GM21367 (cell line): ENCODE data around the gene MVP.
"Not testable (repeated sequence)": the region's sequence is repeated elsewhere in the genome, so short reads cannot be mapped to it uniquely, and the experiment has no call there.

ENCODE experiments used
- ATAC-seq: cut with Tn5 transposase; IDR thresholded peaks from one replicate; pipeline ENCODE4 v1.9.1; 2021; ENCODE audit not compliant: unreplicated experiment

Gene MVP

DNA sequence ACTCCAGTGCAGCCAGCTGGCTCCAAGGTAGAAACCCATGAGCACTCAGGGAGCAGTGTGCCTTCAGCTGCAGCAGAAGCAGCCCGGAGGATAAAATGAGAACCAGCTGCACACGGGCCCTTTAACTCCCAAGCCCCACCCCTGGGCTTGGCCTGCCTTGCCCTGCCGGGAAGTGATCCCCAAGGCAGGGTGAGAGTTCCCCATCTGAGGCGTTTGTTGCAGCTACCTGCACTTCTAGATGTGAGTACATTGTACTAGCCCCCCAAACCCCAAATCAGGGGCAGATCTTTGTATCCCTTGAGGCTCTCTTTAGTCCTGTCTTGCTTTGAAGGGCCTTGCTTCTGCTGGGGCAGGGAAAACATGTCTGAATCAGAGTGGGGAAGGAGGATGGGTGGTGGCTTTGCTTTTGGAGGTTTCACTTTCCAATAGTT lies at the start of gene MVP:
MVP (plus strand) TSS at position 192 of the 431 bp plus-strand sequence. CDS start 10,088 bp downstream, outside the sequence.
- no peak for ATAC-seq

DNA sequence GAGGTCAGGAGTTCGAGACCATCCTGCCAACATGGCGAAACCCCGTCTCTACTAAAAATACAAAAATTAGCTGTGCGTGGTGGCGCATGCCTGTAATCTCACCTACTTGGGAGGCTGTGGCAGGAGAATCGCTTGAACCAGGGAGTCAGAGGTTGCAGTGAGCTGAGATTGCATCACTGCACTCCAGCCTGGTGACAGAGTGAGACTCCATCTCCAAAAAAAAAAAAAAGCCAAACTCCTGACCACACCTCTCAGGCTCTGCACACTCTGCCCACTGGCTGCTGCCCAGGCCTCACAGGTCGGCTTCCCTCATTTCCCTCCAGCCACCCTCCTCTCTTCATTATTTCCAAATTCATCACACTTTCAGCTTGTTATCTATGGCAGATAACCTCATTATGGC lies 47.9 kb upstream of the MVP start:
- not testable (repeated sequence) for ATAC-seq

DNA sequence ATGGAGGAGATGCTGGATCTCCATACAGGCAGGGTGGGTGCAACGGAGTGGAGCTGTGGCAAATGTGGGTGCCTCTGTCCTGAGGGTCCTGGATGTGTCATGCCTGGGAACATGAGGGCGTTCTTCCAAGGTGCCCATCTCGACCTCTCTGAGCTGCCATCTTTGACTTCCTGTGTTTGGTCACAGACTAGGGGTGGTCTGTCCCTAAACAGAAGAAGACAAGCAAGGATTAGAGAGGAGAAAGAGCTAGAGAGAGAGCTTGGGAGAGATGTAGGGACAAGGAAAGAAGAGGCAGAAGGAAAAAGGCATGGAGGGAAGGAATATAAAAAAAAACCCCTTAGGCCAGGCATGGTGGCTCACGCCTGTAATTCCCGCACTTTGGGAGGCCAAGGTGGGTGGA lies 45.5 kb upstream of the MVP start:
- ATAC-seq: no peak

DNA sequence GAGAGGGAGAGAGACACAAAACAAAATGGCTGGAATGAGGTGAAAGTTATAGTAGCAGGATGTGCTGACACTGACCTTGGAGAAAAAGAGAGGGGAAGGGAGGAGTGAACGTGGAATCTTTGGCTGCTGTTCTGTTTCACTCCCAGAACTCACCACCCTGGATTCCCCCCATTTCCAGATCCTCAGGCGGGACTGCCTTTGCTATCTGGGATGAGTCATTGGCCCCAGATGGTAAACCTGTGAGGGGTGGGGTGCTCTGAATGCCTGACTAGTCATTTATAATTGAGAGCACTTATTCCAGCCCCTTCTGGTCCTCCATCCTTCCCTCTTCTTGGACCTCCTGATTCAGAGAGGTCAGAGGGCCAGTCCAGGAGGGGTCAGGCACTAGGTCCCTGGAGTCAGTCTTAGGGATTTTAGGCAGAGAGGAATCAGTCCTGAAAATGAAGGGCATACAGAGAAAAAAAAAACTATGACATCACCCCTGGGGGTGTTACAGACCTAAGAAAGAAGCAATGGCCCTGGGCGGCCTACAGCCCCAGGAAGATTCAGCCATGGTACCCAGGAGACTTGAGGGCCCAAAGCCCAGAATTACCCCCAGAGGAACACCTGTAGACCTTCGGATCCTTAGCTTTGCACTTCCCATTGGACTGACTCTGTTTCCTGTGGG lies 44.4 kb upstream of the MVP start:
- ATAC-seq: no peak

DNA sequence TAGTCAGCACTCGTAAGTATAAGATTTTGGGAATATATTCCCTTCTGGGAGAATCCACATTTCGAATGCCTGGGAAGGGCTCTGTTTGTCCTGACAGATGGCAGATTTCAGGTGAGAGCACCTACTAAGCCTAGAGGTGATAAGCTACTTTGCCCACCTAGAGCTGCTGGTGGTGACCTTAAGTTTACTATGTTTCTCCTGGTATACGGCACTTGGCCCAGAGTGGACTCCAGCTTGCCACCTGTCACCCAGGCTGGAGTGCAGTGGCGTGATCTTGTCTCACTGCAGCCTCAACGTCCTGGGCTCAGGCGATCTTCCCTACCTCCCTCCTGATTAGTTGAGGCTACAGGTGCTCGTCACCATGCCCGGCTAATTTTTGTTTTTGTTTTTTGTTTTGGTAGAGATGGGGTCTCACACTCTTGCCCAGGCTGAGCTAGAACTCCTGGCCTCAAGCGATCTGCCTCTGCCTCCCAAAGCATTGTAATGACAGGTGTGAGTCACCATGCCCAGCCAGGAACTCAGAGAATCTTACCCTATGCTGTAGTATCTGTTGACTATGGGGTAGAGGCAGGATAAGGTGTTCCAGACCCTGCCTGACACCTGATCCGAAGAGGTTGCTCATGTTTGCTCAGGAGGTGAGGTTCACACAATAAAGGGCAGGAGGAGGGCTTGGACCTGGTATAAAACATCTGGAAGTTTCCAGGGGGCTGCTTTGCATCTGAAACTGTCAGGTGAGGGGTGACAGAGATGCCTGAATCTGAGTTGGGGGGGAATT lies 42.5 kb upstream of the MVP start, which contains the start of gene ZG16:
ZG16 (plus strand) TSS at position 681 of the 775 bp plus-strand sequence. CDS start 1,011 bp downstream, outside the sequence.
- ATAC-seq: no peak

DNA sequence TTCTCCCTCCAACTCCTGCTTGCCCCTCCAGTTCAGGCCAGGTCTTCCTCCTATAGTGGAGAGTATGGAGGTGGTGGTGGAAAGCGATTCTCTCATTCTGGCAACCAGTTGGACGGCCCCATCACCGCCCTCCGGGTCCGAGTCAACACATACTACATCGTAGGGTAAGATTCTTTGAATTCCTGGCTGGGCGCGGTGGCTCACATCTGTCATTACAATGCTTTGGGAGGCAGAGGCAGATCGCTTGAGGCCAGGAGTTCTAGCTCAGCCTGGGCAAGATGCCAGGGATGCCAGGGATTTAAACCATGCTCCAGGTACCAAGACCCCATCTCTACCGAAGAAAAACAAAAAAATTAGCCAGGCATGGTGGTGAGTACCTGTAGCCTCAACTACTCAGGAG lies 40.8 kb upstream of the MVP start:
- no peak for ATAC-seq

DNA sequence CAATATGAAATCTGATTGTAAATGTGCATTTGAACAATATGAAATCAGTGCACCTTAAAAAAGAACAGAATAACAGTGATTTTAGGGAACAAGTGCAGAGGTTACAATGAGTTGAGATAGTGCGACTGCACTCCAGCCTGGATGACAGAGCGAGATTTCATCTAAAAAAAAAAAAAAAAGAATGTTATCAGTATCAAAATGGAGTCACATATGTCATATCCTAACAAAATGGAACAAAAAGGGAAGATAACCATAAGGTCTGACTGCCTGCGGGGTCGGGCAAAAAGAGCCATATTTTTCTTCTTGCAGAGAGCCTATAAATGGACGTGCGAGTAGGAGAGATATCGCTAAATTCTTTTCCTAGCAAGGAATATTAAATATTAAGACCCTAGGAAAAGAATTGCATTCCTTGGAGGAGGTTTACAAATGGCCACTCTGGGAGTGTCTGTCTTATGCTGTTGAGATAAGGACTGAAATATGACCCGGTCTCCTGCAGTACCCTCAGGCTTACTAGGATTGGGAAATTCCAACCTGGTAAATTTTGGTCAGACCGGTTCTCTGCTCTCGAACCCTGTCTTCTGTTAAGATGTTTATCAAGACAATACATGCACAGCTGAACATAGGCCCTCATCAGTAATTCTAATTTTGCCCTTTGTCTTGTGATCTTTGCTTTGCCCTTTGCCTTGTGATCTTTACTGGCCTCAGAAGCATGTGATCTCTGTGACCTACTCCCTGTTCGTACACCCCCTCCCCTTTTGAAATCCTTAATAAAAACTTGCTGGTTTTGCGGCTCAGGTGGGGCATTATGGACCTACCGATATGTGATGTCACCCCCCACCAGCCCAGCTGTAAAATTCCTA lies 36.9 kb upstream of the MVP start:
- not testable (repeated sequence) for ATAC-seq

DNA sequence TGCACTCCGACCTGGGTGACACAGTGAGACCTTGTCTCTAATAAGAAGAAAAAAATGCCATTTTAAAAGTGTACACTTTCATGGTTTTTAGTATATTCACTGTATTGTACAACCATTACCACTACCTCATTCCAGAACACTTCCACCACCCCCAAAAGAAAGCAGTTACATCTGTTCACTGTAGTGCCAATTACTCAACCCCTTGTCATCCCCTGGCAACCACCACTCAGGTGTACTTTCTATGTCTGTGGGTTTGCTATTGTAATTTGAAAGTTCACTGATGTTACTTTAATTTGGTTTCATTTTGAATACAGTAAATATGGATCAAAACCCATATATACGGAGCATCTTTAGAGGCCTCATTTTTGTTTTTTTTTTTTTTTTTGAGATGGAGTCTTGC lies 36.1 kb upstream of the MVP start:
- no peak for ATAC-seq

DNA sequence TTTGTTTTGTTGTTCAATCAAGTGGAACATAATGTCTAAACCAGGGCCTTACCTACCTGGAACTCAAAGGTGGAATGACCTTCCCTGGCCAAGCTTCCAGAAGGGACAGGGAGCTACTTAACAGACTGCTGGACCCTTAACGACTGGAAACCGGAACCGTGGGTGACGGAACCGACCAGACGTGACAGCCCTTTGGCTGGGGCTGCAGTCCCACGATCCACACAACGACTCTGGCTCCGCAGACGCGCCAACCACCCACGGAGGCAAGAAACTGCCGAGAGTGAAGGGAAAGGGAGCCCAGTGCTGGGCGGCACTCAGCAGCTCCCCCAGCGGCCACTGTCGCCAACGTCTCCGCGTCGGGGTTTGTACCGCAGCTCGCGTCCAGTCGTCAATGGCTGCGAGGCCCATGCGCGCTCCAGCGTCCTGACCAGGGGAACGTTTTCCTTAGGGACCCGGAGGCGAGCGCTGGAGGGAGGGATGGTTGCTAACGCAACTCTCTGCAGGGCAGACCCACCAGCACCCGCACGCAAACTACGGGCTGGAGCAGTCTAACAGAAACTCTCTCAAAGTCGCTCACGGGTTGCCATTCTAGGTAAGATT lies 35.3 kb upstream of the MVP start:
- no peak for ATAC-seq

DNA sequence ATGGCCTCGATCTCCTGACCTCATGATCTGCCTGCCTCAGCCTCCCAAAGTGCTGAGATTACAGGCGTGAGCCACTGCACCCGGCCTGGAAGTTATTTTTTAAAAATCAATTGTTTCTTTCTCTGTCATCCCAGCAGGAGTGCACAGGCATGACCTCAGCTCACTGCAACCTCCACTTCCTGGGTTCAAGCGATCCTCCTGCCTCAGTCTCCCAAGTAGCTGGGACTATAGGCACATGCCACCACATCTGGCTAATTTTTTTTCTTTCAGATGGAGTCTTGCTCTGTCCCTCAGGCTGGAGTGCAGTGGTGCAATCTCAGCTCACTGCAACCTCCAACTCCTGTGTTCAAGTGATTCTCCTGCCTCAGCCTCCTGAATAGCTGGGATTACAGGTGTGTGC lies 33.1 kb upstream of the MVP start:
- ATAC-seq: not testable (repeated sequence)

DNA sequence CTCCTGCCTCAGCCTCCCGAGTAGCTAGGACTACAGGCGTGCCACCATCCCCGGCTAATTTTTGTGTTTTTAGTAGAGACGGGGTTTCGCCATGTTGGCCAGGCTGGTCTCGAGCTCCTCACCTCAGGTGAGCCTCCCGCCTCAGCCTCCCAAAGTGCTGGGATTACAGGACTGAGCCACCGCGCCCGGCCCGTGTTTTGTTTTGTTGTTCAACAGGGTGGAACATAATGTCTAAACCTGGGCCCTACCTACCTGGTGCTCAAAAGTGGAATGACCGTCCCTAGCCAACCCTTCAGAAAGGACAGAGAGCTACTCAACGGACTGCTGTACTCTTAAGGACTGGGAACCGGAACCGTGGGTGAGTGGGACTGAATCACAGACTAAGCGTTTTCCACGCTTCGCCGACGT lies 30.5 kb upstream of the MVP start:
- no peak for ATAC-seq

DNA sequence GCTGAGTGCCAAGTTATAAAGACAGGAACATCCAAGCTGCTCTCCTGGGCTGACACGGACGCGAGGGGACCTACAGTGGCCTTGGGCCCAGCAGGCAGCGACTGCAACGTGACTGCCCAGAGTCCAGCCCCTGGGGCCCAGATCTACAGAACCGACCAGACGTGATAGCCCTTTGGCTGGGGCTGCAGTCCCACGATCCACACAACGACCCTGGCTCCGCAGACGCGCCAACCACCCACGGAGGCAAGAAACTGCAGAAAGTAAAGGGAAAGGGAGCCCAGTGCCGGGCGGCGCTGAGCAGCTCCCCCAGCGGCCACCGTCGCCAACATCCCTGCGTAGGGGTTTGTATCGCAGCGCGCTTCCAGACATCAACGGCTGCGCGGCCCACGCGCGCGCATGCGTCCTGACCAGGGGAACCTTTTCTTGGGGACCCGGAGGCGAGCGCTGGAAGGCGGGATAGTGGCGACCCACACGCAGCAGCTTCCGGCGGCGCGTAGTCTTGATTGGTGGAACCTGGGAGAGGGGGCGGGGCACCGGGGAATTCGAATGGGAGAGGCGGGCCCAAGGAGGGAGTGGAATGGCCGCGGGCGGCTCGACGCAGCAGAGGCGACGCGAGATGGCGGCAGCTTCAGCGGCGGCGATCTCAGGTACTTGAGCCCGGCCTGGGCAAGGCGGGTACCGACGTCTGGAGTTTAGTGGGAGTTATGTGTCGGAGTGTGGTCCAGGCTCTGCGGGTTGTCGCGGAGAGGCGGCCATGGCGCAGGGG lies 29.9 kb upstream of the MVP start, which contains the start of gene KIF22:
KIF22 (plus strand) TSS at position 569 of the 766 bp plus-strand sequence; CDS start at position 578, 9 bp downstream.
- peak; percentile 81 for ATAC-seq

DNA sequence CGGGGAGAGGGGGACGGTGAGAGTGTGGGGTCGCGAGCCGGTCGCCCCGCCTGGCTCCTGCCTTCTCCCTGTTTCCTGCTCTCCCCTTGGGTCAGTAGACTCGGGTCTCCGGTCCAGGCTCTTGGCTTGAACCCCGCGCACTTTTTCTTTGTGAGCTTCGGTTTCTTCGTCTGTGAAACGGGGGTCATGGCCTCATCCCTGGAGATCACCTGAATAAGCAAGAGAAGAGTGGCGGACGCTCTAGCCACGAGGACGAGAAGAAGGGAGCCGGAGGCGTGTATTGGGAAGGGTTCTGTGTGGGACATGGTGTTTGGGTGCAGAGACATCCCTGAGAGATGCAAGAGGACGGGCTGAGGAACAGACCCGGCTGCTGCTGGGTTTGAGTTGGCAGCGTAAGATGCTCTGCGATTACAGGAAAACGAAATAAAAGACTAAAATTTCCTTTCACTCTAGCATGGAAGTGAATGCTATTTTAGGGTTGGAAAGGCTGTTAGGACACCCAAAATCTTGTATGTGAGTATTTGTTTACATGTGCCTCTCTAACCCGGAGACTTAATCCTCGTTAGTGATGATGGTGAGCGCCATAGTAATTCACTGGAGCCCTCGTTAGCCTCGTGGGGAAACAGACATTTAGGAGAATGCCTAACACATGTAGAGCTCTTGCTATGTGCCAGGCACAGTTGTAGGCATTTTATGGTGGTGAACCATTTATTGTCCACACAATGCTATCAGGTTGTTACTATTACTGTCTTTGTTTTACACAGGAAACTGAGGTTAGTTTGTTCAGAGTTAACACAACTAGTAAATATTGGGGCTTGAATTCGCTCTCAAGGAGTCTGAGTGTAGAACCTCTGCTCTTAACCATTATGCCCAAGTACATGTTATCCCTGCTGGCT lies 29.1 kb upstream of the MVP start:
- ATAC-seq: peak; percentile 9

DNA sequence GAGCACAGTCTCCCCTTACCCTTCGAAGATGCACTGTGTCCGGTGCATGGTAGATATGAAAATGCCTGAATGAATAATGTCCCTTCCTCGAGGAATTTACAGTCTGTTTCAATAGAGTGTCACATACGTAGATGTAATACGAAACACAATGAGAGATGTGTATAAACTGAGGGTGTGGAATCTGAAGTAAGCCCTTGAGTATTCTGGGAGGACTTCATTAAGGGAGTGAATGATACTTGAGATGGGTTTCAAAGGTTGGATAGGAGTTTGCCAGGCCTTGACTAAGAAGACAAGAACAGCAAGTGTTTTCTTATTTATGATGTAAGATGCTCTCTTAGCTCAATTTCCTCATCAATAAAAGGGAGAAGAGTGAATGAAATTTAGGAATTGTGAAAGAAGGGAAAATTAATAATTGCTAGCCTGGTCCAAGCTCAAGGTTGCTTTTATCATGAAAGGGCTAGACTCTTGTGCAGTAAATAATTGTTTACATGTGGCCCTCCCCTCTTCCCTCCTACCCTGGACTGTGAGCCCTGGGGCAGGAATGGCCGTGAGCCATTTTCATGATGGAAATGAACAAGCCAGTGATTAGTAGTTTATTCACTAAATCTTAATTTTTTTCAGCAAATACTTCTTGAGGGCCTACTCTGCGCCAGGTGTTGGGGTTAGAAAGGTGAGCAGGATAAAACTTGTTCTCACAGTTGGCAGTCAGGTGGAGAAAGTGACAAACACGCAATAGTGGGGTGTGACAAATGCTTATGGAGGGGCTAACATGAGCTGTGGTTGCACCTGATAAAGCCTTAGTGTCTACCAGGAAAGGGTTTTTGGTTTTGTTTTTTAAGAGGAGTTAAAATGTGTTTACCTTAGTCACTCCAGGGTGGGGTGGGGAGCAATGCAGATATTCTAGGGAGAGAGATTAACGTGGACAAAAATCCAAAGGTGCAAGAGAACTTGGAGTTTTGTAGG lies 28.1 kb upstream of the MVP start:
- no peak for ATAC-seq

DNA sequence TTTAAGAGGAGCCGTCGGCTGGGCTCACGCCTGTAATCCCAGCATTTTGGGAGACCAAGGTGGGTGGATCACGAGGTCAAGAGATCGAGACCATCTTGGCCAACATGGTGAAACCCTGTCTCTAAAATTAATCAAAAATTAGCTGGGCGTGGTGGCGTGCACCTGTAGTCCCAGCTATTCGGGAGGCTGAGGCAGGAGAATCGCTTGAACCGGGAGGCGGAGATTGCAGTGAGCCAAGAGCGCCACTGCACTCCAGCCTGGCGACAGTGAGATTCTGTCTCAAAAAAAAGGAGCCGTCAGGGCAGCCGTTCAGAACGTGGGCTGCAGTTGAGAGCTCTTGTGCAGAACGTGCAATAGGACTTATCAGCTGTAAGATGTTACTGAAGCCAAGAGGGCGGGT lies 27.1 kb upstream of the MVP start:
- ATAC-seq: not testable (repeated sequence)

DNA sequence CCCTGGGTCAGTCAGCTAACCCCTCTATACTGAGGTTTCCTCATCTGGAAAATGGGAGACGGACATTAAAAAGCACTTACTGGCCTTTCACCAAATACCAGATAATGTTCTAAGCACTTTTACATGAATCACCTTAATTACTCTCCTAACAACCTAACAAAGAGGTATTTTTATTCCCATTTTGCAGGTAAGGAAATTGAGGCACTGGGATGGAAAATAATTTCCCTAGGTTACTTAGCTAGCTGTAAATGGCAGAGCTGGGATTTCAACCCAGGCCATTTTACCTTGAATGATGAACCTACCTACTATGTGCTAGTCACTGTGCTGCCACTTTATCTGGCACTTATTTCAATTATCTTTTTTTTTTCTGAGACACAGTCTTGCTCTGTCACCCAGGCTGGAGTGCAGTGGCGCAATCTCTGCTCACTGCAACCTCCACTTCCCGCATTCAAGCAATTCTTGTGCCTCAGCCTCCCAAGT lies 26.0 kb upstream of the MVP start:
- ATAC-seq: no peak

DNA sequence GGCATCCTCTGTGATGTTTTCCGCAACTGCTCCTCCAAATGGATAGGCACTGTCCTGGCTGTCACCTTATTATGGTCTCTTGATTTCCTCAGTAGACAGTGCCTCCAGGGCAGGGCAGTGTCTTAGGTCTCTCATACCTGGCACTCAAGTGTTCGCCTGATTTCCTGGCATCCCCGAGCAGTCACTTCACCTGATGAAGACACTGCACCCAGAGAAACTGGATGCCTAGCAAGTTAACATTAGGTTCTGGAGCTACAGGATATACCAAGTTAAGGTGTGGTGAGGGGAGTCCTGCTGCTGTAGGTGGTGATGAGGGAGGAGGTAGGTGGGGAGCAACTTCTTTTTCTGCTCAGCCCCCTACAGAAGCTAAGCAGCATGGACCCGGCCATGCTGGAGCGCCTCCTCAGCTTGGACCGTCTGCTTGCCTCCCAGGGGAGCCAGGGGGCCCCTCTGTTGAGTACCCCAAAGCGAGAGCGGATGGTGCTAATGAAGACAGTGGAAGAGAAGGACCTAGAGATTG lies 17.8 kb upstream of the MVP start:
- no peak for ATAC-seq

DNA sequence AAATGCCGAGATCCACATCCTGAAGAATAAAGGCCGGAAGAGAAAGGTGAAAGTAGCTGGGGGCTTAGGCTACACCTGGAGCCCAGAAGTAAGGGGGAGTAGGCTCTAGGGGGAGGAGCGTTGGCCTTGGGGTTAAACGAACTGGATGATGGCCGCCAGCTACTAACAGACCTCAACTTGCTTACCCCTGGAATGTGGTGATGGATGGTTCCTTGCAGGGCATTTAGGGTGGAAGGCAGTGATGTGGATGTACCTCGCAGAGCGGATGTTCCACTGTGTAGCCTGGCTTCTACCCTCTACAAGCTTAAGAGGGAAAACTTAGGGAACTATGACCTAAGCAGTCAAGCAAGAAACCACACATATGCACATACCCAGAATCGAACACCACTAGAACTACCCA lies 16.2 kb upstream of the MVP start:
- no peak for ATAC-seq
